H9 (cell line): Measurements from ENCODE around the gene MED27. TPM values are rescaled to one million over a fixed set of nuclear protein-coding genes. Genes with fewer than 3 reads are reported as not detected.

Source experiments
- DNase-seq: peaks from one replicate; pipeline ENCODE4 v3.0.0-alpha.2; 2017
- H2AFZ ChIP-seq: one replicate; pipeline ENCODE4 v1.6.1; 2013; ENCODE audit warnings: mild to moderate bottlenecking, low read length, control low read depth, moderate library complexity
- H2AK5ac ChIP-seq: 2 replicates; pipeline ENCODE4 v1.6.1; 2013; ENCODE audit warnings: low read length, control low read depth, mixed read lengths; ENCODE audit not compliant: insufficient read length
- H2BK120ac ChIP-seq: one replicate; pipeline ENCODE4 v1.6.1; 2013; ENCODE audit warnings: low read depth, mild to moderate bottlenecking, low read length, control low read depth, inconsistent platforms; ENCODE audit not compliant: poor library complexity, severe bottlenecking
- H2BK12ac ChIP-seq: 2 replicates; pipeline ENCODE4 v1.6.1; 2013; ENCODE audit warnings: low read length, control low read depth, mixed read lengths, low read depth; ENCODE audit not compliant: insufficient read length
- H2BK15ac ChIP-seq: 2 replicates; pipeline ENCODE4 v1.6.1; 2013; ENCODE audit warnings: low read depth, low read length, control low read depth
- H2BK20ac ChIP-seq: one replicate; pipeline ENCODE4 v1.6.1; 2013; ENCODE audit warnings: low read depth, mild to moderate bottlenecking, low read length, control low read depth, inconsistent platforms; ENCODE audit not compliant: poor library complexity, severe bottlenecking
- H2BK5ac ChIP-seq: 2 replicates; pipeline ENCODE4 v1.6.1; 2013; ENCODE audit warnings: low read length, control low read depth, mixed read lengths; ENCODE audit not compliant: insufficient read length
- H3K14ac ChIP-seq: 2 replicates; pipeline ENCODE4 v1.6.1; 2013; ENCODE audit warnings: low read length, control low read depth; ENCODE audit not compliant: insufficient read depth
- H3K18ac ChIP-seq: 2 replicates; pipeline ENCODE4 v1.6.1; 2013; ENCODE audit warnings: low read depth, mild to moderate bottlenecking, mixed read lengths, low read length, control low read depth; ENCODE audit not compliant: insufficient read length
- H3K23ac ChIP-seq: 2 replicates; pipeline ENCODE4 v1.6.1; 2013; ENCODE audit warnings: low read length, control low read depth, mixed read lengths, low read depth; ENCODE audit not compliant: insufficient read length
- H3K23me2 ChIP-seq: 2 replicates; pipeline ENCODE4 v1.6.1; 2013; ENCODE audit warnings: low read depth, mild to moderate bottlenecking, mixed read lengths, low read length, control low read depth; ENCODE audit not compliant: insufficient read length, poor library complexity, severe bottlenecking
- H3K27ac ChIP-seq: 2 replicates; pipeline ENCODE4 v1.5.1; 2013; ENCODE audit warnings: low read length, control low read depth, mixed read lengths, low read depth; ENCODE audit not compliant: insufficient read length
- H3K27me3 ChIP-seq: 2 replicates; pipeline ENCODE4 v1.6.1; 2013; ENCODE audit warnings: low read length, control low read depth, inconsistent platforms; ENCODE audit not compliant: insufficient read depth
- H3K4ac ChIP-seq: 2 replicates; pipeline ENCODE4 v1.6.1; 2013; ENCODE audit warnings: low read depth, mild to moderate bottlenecking, control low read depth, inconsistent platforms, low read length, moderate library complexity
- H3K4me1 ChIP-seq: 2 replicates; pipeline ENCODE4 v1.6.1; 2013; ENCODE audit warnings: low read length, control low read depth, inconsistent platforms; ENCODE audit not compliant: insufficient read depth
- H3K4me2 ChIP-seq: 2 replicates; pipeline ENCODE4 v1.6.1; 2013; ENCODE audit warnings: low read length, control low read depth, mixed read lengths; ENCODE audit not compliant: insufficient read length, insufficient read depth
- H3K56ac ChIP-seq: 2 replicates; pipeline ENCODE4 v1.6.1; 2013; ENCODE audit warnings: low read depth, mild to moderate bottlenecking, mixed read lengths, low read length, control low read depth; ENCODE audit not compliant: insufficient read length
- H3K79me1 ChIP-seq: 2 replicates; pipeline ENCODE4 v1.6.1; 2013; ENCODE audit warnings: low read depth, mild to moderate bottlenecking, moderate library complexity, low read length, control low read depth, inconsistent platforms; ENCODE audit not compliant: insufficient read depth, poor library complexity, severe bottlenecking
- H3K79me2 ChIP-seq: 2 replicates; pipeline ENCODE4 v1.6.1; 2013; ENCODE audit warnings: low read length, control low read depth, inconsistent platforms; ENCODE audit not compliant: insufficient read depth
- H3K9ac ChIP-seq: 2 replicates; pipeline ENCODE4 v1.6.1; 2013; ENCODE audit warnings: low read length, control low read depth, mixed read lengths; ENCODE audit not compliant: insufficient read length; ENCODE audit errors: extremely low read depth
- H3K9me3 ChIP-seq: one replicate; pipeline ENCODE4 v1.6.1; 2013; ENCODE audit warnings: low read depth, low read length, inconsistent platforms; ENCODE audit not compliant: control insufficient read depth
- H3T11ph ChIP-seq: one replicate; pipeline ENCODE4 v1.6.1; 2013; ENCODE audit warnings: mild to moderate bottlenecking, low read length, control low read depth, inconsistent platforms
- H4K20me1 ChIP-seq: one replicate; pipeline ENCODE4 v1.6.1; 2013; ENCODE audit not compliant: control insufficient read depth, insufficient read length, insufficient read depth
- H4K5ac ChIP-seq: 2 replicates; pipeline ENCODE4 v1.6.1; 2013; ENCODE audit warnings: low read depth, mild to moderate bottlenecking, mixed read lengths, low read length, control low read depth; ENCODE audit not compliant: insufficient read length
- H4K8ac ChIP-seq: replicated peaks from 2 replicates; pipeline ENCODE4 v1.6.1; 2013; ENCODE audit warnings: low read length, control low read depth, mixed read lengths, low read depth; ENCODE audit not compliant: insufficient read length
- H4K91ac ChIP-seq: 2 replicates; pipeline ENCODE4 v1.6.1; 2013; ENCODE audit warnings: low read depth, mild to moderate bottlenecking, moderate library complexity, mixed read lengths, low read length, control low read depth; ENCODE audit not compliant: insufficient read length
- H3K27ac Mint-ChIP-seq, 3 experiments: 2 replicates in 2 of 3; 3 replicates in 1 of 3; pipeline ENCODE4 v1.8.0; 2020 to 2021; ENCODE audit warnings: mixed read lengths in 3 of 3, mild to moderate bottlenecking in 1 of 3, moderate library complexity in 1 of 3
- H3K27me3 Mint-ChIP-seq: 2 replicates; pipeline ENCODE4 v1.8.0; 2021; ENCODE audit warnings: low read depth, mild to moderate bottlenecking, moderate library complexity, mixed read lengths
- H3K36me3 Mint-ChIP-seq, 3 experiments: 2 replicates in 2 of 3; 3 replicates in 1 of 3; pipeline ENCODE4 v1.8.0; 2020 to 2021; ENCODE audit warnings: low read depth in 3 of 3, mixed read lengths in 3 of 3; ENCODE audit not compliant: insufficient read depth in 1 of 3
- H3K4me1 Mint-ChIP-seq, 2 experiments: 2 replicates each; pipeline ENCODE4 v1.8.0; 2020; ENCODE audit warnings: mixed read lengths in 2 of 2
- H3K4me3 Mint-ChIP-seq, 2 experiments: 2 replicates in 1 of 2; 3 replicates in 1 of 2; pipeline ENCODE4 v1.8.0; 2020 to 2021; ENCODE audit warnings: mild to moderate bottlenecking in 2 of 2, mixed read lengths in 2 of 2, moderate library complexity in 1 of 2
- H3K9me3 Mint-ChIP-seq, 2 experiments: 2 replicates in 1 of 2; 3 replicates in 1 of 2; pipeline ENCODE4 v1.8.0; 2020; ENCODE audit warnings: mild to moderate bottlenecking in 2 of 2, mixed read lengths in 2 of 2, moderate library complexity in 1 of 2
- WGBS: extraction: QIAGEN DNeasy Blood & Tissue Kit; methylation state at CpG from one replicate; pipeline ENCODE4 v1.1.7; 2013; ENCODE audit warnings: missing lambda C conversion rate, low lambda C conversion rate, mixed read lengths; ENCODE audit not compliant: insufficient read length; ENCODE audit errors: extremely low coverage; 5-methylcytosine and 5-hydroxymethylcytosine counted together
- total RNA-seq: library from RNA; stranded (reverse); gene quantifications from 2 replicates; pipeline ENCODE4 v1.2.1, GENCODE V29; 2021
- TF ChIP-seq, protein P1 (sequence below): fragments of 200-600 bp; sonication (generic); conservative IDR thresholded peaks from 3 replicates; pipeline ENCODE4 v1.8.0; 2021; ENCODE audit warnings: antibody characterized with exemption, mild to moderate bottlenecking

Gene MED27
- total RNA-seq, 1 experiment from 2014 or later = 33.5 TPM

GRCh38 chr9:132094314-132094791 is 14.7 kb upstream of the MED27 start:
- H3K9me3 Mint-ChIP-seq = no peaks in the 10 kb centered on the region
- no peaks in the 10 kb centered on the region for H3K9me3 ChIP-seq
- TF ChIP-seq, protein P1, sequence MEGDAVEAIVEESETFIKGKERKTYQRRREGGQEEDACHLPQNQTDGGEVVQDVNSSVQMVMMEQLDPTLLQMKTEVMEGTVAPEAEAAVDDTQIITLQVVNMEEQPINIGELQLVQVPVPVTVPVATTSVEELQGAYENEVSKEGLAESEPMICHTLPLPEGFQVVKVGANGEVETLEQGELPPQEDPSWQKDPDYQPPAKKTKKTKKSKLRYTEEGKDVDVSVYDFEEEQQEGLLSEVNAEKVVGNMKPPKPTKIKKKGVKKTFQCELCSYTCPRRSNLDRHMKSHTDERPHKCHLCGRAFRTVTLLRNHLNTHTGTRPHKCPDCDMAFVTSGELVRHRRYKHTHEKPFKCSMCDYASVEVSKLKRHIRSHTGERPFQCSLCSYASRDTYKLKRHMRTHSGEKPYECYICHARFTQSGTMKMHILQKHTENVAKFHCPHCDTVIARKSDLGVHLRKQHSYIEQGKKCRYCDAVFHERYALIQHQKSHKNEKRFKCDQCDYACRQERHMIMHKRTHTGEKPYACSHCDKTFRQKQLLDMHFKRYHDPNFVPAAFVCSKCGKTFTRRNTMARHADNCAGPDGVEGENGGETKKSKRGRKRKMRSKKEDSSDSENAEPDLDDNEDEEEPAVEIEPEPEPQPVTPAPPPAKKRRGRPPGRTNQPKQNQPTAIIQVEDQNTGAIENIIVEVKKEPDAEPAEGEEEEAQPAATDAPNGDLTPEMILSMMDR = no peak
- no peak overlapping the region for H3K9ac ChIP-seq
- no peaks in the 10 kb centered on the region for H3K27me3 ChIP-seq
- H3K4me1 Mint-ChIP-seq = no peaks in the 10 kb centered on the region
- no peak overlapping the region for H4K5ac ChIP-seq
- H2AFZ ChIP-seq = no peak overlapping the region
- H2BK5ac ChIP-seq = no peak overlapping the region
- no peak overlapping the region for H3K4me2 ChIP-seq
- H3K18ac ChIP-seq = no peak overlapping the region
- H3K36me3 Mint-ChIP-seq = no peaks in the 10 kb centered on the region
- H2BK120ac ChIP-seq = no peak overlapping the region
- DNase-seq = no peak
- WGBS = no CpG with 5 or more reads among the region's 2 CpGs
- H2BK12ac ChIP-seq = no peak overlapping the region
- no peak overlapping the region for H3K14ac ChIP-seq
- no peak overlapping the region for H3K27ac ChIP-seq
- no peaks in the 10 kb centered on the region for H3K79me2 ChIP-seq
- no peaks in the 10 kb centered on the region for H4K20me1 ChIP-seq
- no peak overlapping the region for H3K4me3 Mint-ChIP-seq
- no peak overlapping the region for H3T11ph ChIP-seq
- H4K8ac ChIP-seq = no peak overlapping the region
- H2BK20ac ChIP-seq = no peak overlapping the region
- H4K91ac ChIP-seq = no peak overlapping the region
- H2BK15ac ChIP-seq = no peak overlapping the region
- H3K4ac ChIP-seq = no peak overlapping the region
- H3K23me2 ChIP-seq = no peaks in the 10 kb centered on the region
- no peak overlapping the region for H3K23ac ChIP-seq
- peaks cover 43% of the 10 kb centered on the region for H3K27me3 Mint-ChIP-seq
- no peak overlapping the region for H3K27ac Mint-ChIP-seq
- no peaks in the 10 kb centered on the region for H3K4me1 ChIP-seq
- H2AK5ac ChIP-seq = no peak overlapping the region
- no peaks in the 10 kb centered on the region for H3K79me1 ChIP-seq
- H3K56ac ChIP-seq = no peak overlapping the region
